GM18867 (cell line): ENCODE results near the gene NEDD4.
A peak's percentile ranks its signal among the peaks of the same experiment; 100 is the strongest.
"Not testable (repeated sequence)": the region's sequence is repeated elsewhere in the genome, so short reads cannot be mapped to it uniquely, and the experiment has no call there.

Experiments
- ATAC-seq: cut with Tn5 transposase; IDR thresholded peaks from one replicate; pipeline ENCODE4 v1.9.1; 2021; ENCODE audit warnings: mild to moderate bottlenecking, moderate library complexity; ENCODE audit not compliant: unreplicated experiment

Gene NEDD4

DNA sequence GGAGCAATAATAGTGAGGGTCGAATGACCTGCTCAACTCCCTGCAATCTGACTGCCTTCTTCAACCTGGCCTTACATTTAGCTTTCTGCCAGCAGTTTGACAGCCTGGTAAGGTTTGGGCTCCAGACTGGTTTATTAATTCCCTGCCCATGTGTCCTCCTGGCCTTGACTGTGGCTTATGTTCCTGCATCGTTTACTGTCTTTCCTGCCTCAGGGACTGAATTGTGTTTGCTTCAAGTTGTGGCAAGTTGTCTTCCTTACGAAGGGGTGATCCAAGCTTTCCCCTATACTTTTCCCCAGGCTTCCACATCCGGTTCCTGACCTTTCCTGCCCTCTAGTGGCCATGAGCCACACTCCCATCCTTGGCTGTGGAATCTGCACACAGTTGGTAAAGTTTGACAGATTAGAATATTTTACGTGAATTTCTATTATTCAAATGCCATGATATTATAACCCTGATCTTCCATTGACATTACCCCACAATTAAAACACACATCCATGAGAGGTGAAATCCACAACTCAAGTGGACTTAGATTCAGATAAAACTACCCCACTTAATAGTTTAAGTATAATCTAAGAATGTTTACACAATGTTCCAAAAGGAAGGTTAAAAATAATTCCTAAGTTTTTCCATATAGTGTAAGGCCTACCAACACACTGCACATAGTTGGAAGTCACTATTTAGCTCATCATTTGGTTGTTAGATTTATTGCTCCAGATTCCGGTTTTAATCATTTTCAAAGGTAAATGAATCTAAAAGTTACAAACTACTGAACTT lies 95.7 kb downstream of the NEDD4 start:
- ATAC-seq, result no peak

DNA sequence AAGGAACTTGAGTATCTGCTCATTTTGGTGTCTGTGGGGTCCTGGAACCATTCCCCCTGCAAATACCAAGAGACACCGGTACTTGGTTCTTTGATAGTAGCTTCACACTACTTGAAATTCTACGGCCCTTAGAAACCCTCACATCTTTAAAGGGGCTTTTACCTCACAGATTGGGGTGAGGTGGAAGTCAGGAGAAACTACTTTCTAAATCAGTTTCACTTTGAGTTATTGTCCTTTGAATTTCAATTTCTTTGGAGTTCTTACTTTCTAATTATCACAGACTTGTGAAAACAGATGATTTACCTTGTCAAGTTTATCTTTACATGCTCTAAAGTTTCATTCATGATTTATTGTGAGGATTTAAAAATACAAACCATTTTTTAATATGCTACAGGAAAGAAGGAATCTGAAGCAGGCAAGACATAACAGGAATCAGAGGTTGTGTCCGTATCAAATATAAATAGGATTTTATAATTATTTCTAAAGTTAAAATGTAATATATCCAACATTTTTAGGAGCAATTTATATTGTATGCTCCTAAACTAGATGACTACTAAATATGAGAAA lies 98.9 kb downstream of the NEDD4 start:
- no peak for ATAC-seq

DNA sequence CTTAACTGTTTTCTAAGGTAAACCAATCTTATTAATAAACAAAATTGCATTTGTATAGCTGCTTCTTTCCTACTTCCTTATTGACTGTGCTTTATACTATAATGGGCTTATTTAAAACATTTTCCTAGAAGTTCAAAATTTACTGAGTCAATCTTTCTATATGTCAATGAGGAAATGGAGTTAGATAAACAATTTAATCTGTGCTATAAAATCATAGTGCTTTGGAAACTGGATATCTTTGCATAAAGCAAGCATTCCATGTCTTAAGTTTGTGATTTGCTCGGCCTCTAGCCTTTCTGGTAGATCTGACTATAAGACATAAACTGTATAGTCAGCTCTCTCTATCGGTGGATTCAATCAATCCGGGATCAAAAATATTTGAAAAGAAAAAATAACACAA lies 99.6 kb downstream of the NEDD4 start:
- no peak for ATAC-seq

DNA sequence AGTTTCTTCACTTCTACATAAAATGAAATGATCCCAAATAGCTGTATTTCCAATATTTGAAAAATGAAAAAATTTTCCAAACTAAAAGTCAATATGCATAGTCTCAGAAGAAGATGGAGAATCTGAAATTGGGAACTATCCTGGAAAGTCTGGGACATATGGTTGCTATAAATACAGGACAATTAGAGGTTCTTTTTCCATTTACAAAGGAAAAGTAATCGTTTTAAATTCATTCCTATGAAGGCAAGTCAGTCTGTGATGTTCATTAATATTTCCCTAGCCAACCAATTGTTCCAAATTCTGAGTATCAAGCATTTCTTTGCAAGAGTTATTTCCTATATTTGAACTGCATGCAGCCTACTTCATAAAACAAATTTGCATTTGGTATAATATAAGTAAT lies 102.2 kb downstream of the NEDD4 start:
- no peak for ATAC-seq

DNA sequence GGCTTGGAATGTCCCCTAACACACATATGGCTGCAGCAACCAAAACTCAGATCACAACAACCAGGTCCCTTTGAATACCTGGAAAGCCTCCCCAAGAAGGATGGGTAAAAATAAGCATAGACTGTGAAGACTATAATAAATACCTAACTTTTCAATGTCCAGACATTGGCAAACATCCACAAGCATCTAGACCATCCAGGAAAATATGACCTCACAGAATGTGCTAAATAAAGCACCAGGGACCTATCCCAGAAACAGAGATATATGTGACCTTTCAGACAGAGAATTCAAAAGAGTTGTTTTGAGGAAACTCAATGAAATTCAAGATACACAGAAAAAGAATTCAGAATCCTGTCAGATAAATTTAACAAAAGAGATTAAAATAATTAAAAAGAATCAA lies 109.2 kb downstream of the NEDD4 start:
- ATAC-seq, result no peak

DNA sequence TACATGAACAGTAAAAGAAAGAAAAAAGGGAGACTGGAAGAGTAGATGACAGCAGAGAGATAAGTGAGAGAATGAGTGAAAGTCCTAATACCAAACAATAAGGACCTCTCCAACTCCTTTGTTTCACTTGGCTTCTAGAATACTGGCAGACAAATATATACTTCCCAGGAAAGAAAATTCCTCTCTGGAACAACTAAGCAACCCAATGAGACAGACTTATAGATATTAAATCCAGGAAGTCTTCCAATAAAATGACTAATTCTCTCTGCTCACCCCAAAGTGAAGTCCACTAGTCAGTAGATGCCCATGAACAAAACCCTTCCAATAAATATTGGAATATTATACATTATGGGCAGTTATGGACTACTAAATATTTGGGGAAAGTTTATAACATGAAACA lies 114.2 kb downstream of the NEDD4 start:
- ATAC-seq, result no peak

DNA sequence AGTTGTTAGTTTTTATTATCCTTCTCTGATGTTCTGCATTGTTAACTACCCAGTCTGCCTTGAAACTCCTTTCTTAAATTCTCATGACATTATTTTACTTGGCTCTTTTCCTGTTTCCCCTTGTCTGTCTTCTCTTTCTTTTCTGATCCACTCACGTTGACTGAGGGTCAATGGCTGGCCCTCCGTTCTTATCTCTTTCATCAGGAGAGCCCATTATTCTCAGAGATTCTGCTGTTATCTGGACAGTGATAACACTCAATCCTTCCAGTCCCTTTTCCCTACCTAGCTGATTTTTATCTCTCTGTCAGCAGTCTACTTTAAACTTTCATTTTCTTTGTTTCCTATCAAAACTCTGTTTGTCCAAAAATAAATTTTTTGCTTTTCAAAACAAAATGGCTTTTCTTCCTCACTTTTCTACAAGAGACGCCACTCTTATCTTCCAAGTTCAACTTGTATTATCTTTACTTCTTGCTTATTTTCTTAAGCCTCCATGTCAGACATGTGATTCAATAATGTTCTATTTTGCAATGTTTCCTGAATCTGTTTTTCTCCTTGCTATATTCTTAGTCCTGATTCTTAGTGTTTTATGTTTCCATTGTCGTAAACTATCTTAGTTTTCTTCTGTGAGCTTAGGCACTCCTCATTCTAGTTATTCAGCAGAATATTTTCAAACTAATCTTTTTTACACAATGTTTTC lies 120.2 kb downstream of the NEDD4 start:
- ATAC-seq, result no peak

DNA sequence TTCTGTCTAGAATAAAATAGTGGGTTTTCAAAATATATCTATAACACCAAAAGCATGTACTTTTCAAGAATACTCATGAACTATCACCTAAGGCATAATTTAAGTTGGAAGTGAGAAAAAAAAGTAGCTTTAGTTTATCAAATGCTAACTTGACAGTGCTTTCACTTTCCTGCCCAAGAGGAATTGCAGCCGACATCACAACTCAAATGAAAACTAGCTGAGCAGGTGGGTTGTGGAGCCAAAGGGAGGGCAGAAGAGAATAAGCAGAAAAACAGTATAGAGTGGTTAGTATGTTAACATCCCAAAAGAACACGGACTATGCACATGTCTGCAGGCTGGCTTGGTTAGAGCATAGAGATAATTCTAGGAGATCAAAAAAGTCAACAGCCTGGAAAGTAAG lies 120.9 kb downstream of the NEDD4 start:
- no peak for ATAC-seq

DNA sequence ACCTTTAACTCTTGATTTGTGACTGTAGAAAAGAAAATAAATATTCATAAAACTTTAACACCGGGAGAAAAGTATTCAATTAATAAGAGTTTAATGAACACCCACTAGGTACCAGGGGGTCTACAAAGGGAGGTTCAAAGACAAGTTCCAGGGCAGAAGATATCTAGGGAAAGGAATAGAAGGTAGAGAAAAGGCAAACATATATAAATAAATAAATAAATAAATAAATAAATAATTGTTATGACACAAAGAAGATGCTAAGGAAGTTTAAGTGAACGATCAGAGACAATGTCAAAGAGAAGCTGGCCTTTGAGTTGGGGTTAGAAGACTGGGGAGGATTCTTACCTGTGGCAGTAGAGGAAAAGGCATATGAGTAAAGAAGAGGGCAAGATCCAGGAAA lies 123.8 kb downstream of the NEDD4 start:
- no peak for ATAC-seq

DNA sequence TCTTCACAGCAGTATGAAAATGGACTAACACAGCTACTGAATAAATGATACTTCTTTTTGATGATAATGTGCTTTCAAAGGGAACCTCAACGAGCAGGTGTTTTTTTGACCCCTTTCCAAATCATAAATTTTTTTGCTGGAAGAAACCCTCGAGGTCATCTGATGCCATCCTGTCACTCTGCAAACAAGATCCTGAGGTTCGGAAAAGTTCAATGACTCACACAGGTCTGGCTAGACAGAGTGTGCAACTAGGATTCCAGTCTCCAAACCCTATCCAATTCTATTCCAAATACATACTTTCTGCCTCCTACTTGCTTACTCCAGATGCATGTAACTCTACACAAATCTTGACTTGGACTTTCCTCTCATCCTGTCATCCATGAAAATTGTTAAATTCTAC lies 124.7 kb downstream of the NEDD4 start:
- ATAC-seq, result no peak

DNA sequence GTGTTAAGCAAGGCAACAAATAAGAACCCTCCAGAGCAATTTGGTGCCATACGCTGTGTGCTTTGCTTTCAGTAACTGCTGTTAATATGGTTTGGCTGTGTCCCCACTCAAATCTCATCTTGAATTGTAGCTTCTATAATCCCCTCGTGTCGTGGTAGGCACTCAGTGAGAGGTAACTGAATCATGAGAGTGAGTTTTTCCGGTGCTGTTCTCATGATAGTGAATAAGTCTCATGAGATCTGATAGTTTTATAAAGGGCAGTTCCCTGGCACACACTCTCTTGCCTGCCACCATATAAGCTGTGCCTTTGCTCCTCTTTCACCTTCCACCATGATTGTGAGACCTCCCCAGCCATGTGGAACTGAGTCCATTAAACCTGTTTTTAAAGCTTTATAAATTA lies 125.1 kb downstream of the NEDD4 start:
- ATAC-seq, result not testable (repeated sequence)

DNA sequence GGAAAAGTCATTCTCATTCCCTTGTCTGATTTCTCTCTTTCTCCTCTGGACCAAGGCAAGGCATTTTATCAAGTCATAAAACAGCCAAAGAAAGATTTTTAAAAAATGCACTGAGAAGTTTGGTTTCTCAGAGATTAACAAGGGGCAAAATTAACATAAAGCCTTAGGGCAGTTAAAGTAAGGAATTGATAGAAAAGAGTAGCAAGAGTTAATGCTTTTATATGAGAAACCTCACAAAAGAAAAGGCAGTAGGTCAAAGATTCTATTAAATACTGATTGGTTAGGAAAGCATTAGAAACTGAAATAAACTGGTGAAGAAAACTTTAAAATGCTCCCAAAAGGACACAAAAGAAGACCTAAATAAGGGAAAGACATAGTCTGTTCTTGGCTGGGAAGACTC lies 129.5 kb downstream of the NEDD4 start:
- no peak for ATAC-seq

DNA sequence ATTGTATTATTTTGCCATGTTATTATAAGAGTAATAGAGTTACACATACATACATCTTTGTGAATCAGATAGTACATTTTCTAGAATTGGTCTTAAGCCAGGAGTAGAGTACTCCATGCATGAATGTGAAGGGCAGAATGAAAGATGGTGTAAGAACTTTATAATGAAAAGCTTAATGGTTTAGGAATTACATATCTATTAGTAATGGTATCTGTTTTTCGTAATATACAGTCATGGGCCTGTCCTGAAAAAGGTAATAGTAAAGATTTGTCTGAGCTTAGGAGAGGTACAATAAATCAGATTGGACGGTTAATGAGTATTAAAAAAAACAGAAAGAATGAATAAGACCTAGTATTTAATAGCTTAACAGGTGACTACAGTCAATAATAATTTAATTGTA lies 132.3 kb downstream of the NEDD4 start:
- ATAC-seq, result no peak

DNA sequence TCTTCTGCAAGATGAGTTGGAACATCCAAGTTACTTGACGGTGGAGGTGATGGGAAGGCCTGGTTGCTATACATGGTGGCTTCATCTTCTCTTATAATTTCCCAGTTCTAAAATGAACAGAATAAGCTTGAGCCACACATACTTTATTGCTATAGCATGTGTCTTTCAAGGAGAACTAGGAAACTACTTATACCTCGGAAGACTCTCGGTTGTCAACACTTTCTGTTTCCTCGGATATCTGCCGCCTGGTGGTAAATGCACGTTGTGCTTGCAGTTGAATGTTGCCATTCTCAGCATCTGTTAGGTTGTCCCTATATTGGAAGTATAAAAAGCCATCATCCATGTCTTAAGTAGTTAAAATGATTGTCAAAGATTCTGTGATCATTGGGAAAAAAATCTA lies 132.9 kb downstream of the NEDD4 start:
- ATAC-seq, result no peak

DNA sequence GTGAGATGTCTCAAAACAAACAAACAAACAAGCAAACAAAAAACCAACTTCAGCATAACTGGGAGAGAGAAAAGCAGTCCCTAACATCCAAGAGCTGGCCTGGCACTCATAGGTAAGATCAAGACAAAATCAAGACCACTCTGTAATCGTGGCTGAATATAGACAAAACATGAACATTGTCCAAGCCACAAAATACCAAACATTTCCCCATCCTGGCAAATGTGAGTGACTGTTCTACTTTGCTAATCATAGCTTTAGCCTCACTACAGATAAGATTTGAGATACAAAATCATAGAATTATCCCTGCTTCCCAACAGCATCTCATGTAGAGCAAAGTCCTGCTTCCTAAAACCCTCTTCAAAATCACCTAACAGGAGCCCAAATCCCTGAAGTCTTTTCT lies 133.7 kb downstream of the NEDD4 start:
- ATAC-seq, result no peak

DNA sequence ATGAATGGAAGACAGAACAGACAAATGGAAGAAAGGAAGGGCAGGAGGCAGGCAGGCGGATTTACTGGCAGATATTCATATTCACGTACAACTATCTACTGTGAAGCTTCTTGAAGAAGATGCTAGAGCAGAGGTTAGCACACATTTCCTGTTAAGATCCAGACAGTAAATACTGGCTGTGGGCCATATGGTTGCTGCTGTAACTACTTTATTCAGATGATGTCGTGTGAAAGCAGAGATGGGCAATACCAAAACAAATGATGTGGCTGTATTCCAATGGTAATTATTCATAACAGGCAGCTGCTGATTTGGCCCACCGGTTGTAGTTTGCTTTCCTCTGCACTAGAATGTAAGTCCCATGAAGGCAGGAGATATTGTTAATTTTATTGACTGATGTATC lies 134.8 kb downstream of the NEDD4 start:
- ATAC-seq, result no peak

DNA sequence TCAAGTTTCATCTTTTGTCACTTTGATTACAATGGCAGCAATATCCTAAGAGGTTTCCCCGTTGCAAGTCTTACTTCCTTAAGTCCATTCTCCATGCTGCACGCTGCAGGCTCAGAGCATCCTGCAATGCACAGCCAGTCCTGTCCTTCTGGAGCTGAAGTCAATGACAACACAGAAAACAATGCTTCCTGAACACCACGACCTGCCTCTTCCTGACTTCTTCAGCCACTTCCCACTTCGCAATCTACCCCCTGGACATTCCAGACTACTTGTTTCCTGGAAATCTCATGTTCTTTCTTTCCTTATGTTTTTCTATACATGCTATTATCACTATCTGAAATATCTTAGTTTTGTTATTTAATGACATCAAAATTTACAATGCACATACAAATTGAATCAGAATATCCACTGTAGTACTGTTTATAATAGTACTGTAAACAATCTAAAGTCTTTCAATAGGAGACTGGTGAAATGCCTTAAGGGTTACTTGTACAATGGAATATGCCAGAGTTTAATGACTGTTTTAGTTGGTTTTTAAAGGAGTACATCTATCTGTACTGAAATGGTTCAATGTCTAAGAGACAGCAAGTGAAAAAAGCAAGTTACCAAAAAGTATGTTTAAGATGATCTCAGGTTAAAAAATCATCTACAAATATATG lies 136.8 kb downstream of the NEDD4 start:
- ATAC-seq, result no peak

DNA sequence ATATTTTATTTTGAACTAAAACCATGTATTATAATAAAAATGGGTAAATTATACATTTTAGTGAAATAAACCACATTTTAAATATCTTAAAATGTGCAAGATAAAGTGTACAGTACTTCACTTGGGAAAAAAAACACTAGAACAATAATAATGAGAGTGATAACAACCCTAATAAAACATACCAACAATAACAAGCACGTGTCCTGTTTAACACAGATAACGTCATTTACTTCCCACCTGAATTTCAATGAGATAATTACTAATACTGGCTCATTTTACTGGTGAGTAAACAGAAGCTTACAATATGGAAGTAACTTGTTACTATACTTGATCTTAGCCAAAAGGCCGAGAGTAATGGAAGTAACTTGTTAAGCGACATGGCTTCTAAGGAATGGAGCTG lies 140.3 kb downstream of the NEDD4 start:
- ATAC-seq, result no peak

DNA sequence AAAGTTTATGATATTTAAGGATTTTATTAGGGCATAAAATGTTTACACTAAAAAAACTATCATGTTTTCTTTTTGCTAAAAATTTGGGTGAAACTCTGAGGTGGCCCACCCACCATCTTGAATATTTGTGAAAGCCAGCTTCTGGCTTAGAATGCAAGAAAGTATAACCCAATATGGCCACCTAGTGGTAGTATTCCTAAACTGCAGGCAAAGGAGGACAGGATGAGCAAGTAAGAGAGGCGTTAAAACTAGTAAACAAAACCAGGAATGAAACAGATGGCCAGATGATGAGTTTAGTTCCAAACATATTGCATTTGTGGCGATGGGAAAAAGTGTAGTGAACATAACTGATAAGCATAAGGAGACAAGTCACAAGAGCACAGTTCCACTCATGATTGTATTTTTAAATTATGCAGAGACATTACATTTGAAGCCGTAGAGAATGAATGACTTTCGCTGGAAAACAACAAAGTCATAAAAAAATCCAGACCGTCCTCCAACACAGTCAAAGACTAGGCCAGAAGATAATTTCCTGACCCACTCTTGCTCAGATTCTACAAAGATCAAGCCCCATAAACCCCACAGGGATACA lies 147.2 kb downstream of the NEDD4 start:
- ATAC-seq, result peak; percentile 73

DNA sequence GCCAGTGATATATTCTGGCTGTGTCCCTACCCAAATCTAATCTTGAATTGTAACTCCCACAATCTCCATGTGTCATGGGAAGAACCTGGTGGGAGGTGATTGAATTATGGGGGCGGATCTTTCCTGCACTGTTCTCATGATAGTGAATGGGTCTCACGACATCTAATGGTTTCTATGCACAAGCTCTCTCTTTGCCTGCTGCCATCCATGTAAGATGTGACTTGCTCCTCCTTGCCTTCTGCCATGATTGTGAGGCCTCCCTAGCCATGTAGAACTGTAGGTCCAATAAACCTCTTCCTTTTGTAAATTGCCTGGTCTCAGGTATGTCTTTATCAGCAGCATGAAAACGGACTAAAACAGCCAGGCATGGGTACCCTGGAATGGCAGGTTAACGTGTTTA lies 150.5 kb downstream of the NEDD4 start:
- ATAC-seq, result not testable (repeated sequence)

DNA sequence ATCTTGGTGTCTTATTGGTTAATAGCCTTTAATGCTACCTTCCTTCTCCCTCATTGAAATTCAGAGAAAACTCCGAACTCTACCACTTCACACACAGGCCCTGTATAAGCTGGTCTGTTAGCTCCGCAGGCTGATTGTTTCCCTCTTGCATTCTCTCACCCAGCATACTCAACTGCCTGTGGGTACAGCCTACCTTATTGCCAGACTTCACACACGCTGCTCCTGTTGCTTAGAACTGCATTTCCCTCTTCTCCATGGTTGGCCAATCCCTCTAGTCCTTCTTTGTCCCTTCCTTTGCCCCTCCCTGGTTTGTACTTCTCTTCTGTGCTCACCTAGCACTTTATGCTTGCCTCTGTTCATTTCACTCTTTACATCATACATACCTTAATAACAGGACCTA lies 157.5 kb downstream of the NEDD4 start:
- no peak for ATAC-seq
